Measurements from ENCODE around the gene AUTS2.

GRCh38 chr7:69749372-69749979, 151.2 kb downstream of the AUTS2 start:
- TF ChIP-seq, protein P1, sequence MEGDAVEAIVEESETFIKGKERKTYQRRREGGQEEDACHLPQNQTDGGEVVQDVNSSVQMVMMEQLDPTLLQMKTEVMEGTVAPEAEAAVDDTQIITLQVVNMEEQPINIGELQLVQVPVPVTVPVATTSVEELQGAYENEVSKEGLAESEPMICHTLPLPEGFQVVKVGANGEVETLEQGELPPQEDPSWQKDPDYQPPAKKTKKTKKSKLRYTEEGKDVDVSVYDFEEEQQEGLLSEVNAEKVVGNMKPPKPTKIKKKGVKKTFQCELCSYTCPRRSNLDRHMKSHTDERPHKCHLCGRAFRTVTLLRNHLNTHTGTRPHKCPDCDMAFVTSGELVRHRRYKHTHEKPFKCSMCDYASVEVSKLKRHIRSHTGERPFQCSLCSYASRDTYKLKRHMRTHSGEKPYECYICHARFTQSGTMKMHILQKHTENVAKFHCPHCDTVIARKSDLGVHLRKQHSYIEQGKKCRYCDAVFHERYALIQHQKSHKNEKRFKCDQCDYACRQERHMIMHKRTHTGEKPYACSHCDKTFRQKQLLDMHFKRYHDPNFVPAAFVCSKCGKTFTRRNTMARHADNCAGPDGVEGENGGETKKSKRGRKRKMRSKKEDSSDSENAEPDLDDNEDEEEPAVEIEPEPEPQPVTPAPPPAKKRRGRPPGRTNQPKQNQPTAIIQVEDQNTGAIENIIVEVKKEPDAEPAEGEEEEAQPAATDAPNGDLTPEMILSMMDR (IDR thresholded peaks at IDR 0.05), result no peak
- TF ChIP-seq POLR2AphosphoS5 (IDR thresholded peaks at IDR 0.05; ENCODE audit: low read depth, low read length) (no peak), TCF7L2 (IDR thresholded peaks at IDR 0.05; ENCODE audit: low read depth, low read length) (no peak), SIN3A (IDR thresholded peaks at IDR 0.05; ENCODE audit: borderline replicate concordance, insufficient read depth, low read depth, low read length) (no peak)
- TF ChIP-seq, protein P2, sequence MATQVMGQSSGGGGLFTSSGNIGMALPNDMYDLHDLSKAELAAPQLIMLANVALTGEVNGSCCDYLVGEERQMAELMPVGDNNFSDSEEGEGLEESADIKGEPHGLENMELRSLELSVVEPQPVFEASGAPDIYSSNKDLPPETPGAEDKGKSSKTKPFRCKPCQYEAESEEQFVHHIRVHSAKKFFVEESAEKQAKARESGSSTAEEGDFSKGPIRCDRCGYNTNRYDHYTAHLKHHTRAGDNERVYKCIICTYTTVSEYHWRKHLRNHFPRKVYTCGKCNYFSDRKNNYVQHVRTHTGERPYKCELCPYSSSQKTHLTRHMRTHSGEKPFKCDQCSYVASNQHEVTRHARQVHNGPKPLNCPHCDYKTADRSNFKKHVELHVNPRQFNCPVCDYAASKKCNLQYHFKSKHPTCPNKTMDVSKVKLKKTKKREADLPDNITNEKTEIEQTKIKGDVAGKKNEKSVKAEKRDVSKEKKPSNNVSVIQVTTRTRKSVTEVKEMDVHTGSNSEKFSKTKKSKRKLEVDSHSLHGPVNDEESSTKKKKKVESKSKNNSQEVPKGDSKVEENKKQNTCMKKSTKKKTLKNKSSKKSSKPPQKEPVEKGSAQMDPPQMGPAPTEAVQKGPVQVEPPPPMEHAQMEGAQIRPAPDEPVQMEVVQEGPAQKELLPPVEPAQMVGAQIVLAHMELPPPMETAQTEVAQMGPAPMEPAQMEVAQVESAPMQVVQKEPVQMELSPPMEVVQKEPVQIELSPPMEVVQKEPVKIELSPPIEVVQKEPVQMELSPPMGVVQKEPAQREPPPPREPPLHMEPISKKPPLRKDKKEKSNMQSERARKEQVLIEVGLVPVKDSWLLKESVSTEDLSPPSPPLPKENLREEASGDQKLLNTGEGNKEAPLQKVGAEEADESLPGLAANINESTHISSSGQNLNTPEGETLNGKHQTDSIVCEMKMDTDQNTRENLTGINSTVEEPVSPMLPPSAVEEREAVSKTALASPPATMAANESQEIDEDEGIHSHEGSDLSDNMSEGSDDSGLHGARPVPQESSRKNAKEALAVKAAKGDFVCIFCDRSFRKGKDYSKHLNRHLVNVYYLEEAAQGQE (IDR thresholded peaks at IDR 0.05; ENCODE audit: insufficient read depth in 1 of 2, low read depth in 2 of 2, low read length in 1 of 2), result no peak

All from Panc1 (cell line).